COR-L47 (cell line): ENCODE measurements around the gene AKT2.

Source experiments
- DNase-seq: peaks from one replicate; lab custom pipeline; 2025; lab: John Stamatoyannopoulos, UW

Gene AKT2

DNA sequence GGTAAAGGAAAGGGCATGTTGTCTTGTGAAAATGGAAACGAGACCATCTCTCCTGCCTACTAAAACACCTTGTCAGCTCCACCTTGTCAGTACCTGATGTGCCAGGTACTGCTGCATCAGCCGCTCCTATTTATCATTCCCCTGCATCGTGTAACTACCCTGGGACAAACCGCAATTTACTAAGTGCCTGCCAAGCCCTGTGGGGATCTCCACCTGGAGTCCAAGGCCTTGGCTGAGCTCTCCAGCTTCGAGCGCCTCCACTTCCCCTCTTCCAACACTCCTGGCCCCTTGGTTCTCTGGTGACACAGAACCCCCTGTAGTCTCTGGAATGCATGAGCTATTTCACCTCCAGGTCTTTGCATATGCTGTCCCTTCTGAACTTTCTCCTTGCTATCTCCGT, 32.8 kb downstream of the AKT2 start:
- no peak for DNase-seq

DNA sequence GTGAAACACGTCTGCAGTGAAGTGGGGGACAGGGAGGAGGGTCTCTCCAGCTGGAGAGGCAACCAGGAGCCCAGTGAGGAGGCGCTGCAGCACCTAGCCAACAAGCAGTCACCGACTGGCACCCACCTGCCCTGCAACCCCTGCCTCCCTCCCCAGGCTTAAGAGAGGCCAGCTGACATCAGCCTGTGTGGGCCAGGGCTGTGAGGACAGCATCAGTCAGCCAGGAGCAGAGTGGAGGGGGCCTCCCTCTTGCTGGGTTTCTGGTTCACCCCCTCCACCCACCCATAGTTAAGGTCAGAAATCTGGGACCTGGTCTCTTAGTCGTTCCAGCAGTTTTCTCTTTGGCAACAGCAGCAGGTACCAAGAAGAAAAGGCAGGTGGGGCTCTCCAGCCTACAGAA, 33.2 kb downstream of the AKT2 start:
- DNase-seq: no peak

DNA sequence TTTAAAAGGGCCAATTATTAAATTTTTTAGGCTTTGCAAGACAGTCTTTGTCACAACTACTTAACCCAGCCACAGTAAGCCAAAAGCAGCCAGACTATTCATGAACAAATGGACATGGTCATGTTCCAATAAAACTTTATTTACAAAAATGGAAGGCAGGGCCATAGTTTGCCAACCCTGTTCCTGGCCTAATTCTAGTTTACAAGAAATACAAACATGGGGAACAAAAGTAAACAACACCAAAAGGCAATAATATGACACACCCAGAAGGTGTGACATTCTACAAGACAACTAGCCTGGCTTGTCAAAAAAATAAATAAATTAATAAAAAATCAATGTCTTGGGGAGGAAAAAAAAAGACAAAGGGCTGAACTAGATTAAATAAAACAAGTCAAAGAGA, 33.9 kb downstream of the AKT2 start:
- no peak for DNase-seq

DNA sequence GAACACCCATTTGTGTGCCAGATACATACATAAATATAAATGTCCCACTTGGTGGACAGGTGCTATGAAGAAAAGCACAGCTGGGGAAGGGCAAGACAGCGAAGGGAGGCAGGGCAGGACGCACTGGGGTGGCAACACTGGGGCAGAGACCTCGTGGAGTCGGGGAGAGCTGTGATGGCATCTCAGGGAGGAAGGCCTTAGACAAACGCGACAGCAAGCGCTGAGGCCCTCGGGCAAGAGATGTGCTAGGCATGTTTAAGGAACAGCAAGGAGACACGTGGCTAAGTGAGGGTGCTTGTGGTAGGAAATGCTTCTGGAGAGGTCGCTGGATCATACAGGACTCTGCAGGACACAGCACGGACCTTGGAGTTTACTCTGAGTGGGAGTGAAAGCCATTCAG, 35.4 kb downstream of the AKT2 start:
- DNase-seq: no peak

DNA sequence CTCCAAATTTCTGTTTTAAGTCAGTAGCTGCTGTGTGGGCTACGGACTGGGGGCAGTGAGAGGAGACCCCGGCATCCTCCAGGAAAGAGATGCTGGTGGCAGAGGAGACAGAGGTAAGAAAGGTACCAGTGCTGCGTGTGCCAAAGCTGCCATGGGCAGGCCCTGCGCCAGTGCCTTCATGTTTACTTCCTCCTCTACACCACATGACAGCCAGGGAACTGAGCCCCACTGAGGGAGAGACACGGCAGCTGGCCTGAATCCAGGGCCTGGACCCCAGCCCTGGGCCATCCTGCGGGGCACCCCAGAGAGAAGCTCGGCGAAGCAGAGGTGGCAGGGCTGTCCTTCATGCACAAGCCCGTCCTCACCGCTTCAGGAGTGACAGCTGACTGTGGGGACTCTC, 35.9 kb downstream of the AKT2 start:
- no peak for DNase-seq

DNA sequence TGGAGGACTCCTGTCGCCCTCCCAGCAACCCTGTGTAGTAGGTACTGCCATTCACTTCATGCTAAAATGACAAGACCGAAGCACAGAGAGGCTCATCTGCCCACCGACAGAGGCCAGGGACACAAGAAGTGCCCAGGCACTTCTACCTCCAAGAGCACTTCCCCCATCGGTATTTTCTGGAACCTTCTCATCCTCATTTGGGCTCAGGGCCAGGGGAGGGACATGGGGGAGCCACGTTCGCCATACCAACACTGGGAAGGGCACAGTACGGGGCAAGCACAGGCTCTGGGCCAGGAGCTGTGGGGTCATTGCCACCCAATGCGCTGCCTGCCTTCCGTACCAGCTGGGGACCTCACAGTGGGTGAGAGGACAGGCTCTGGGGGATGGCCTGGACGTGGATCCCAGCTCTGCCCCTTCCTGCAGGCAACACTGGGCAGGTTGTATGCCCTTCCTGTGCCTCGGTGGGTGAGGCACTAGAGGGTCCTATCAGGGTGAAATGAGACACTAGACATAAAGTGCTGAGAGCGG, 37.3 kb downstream of the AKT2 start:
- no peak for DNase-seq

DNA sequence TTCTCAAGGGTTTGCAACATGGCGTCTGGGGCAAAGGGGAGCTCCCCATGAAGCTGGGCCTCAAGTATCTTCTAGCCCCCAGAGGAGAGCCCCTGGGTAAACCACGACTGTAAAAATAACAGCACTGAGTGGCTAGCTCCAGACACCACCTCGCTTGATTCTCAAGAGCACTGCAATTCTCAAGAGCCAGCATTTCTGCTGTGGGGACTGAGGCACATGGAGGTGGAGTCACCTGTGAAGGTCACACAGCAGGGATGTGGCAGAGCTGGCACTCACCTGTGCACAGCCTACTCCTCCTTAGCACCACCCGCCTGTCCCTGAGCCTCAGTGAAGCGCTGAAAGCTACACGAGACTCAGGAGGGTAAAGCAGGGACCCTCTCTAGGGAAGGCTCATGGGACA, 38.0 kb downstream of the AKT2 start:
- DNase-seq: no peak

DNA sequence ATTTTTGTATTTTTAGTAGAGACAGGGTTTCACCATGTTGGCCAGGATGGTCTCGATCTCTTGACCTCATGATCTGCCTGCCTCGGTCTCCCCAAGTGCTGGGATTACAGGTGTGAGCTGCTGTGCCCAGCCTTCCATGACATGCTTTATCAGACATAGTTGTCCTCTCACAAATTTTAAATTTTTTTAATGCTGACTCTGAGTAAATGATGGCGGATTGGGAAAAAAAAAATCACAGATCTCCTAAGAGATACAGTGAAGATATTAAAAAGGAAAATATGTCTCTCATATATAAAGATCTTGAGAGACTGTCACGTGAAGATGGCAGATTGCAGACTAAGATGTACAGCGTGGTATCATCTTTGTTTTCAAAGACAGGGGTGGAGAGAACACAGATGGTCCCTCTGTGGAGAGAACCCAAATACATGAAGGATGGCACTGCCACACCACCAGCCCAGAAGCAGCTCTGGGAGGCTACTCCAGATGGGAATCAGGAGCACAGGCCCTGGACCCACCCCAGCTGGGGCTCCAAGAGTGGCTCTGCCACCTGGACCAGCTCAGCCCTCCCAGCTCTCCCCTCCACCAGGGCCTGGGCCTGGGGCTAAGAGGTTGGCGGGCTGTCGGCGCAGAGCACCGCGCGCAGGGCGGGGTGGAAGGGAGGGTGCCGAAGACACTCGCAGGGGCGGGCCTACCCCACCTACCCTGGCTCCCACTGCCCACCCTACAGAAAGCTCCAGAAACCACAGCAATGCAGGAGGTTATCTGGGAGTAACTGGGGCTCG, 38.7 kb downstream of the AKT2 start:
- no peak for DNase-seq

DNA sequence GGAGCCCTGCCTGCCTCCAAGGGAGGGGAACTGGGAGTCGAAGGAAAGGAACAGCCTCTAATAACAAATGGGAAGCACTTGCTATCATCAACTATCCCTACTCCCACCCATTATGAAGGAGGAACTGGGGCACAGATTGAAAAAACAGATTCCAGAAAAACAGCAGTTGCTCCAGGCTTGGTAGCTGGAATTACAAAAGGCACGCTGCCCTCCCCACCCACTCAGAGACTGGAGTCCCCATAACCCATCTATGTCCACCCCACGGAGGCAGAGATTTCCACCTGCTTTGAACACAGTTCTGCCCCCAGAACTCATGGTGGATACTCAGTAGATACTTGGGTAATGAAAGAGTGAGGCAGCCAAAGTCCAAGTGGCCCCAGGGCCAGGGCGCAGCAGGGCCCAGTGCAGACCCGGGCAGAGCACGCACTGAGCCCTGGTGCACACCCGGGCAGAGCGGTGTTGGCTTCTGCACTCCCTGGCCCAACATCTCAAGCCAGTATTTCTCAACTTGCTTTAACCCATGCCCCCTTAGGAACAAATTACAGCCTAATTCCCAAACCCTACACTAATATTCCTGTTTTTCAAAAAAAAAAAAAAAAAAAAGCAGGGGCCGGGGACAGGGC, 39.5 kb downstream of the AKT2 start:
- no peak for DNase-seq

DNA sequence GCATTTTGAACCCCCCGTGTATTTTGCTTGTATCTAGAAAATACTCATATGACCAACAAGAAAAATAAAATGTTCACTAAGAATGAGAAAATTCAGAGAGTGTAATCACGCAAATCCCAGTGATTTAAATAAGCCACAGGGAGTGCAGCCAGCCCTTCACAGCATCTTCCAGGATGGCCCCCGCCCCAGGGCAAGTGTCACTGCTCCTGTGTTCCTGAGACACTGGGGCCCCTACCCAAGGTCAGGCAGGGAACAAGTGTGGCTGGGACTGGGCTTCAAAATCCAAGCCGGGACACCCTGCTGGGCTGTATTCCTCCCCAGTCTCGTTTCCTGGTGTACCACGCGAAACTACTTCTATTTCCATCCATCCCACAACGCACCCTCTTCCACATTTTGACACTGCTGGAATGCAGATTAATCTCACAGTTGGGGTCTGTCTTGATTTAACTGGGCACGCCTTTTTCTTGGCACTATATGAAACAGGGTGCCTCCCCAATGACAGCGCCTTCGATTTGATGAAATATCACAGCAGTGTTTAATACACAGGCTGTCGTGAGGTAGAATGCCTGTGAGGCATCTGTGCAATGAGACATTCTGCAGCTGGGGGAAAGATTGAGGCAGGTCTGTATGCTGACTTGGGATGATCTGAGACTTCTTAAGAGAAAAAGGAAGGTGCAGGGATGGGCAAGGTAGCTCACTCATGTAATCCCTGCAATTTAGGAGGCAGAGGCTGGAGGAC, 40.4 kb downstream of the AKT2 start:
- no peak for DNase-seq

DNA sequence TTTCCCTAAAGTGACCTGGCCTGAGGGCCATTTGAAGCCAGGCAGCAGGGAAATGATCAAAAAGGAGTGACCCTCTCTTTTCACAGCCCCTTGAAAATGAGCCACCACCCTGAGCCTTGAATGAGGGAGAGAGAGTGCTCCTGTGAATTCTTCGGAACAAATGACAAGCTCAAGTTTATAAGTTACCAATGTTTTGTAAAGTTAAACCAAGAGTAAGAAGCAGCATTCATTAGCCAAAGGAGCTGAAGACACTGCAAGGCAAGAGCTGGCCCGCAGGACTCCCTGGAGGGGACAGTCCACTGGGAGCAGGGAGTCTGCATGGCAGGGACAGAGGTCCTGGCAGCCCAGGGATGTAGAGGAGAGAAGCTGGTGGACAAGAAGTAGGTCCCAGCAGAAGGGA, 42.0 kb downstream of the AKT2 start:
- DNase-seq: no peak

DNA sequence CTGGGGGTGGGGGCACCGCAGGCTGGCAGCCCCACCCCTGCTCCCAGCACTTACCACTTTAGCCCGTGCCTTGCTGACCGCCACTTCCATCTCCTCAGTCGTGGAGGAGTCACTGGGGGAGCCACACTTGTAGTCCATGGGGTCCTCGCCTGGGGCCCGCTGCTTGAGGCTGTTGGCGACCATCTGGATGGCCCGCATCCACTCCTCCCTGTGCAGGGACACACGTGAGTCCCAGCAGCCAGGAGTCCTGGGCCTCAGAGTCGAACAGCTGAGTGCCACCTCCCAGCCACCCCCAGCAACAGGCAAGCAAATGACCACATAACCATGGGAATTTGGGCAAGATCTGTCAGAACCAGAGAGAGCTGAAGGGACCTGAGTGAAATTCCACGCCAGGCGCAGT, 42.7 kb downstream of the AKT2 start:
- no peak for DNase-seq

DNA sequence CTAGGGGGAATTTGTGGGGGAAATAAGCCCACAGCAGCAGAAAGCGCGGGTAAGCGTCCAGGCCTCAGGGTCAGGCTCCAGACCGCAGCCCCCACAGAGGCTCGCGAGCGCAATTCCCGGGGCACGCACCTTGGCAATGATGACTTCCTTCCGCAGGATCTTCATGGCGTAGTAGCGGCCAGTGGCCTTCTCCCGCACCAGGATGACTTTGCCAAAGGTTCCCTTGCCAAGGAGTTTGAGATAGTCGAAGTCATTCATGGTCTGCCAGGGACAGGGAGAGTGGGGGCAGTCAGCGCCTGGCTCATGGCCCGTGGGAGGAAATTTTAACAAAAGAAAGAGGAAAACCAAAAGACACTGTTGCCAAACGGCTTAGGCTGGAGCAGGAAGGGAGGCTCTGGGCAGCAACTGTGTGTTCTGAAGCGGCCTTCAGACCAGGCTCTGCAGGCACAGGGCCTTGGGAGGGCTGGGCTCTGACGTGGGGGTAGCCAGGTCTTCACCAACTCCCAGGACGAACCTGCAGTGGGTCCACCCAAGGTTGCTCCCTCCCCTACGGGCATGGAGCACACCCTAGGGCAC, 43.2 kb downstream of the AKT2 start:
- no peak for DNase-seq

DNA sequence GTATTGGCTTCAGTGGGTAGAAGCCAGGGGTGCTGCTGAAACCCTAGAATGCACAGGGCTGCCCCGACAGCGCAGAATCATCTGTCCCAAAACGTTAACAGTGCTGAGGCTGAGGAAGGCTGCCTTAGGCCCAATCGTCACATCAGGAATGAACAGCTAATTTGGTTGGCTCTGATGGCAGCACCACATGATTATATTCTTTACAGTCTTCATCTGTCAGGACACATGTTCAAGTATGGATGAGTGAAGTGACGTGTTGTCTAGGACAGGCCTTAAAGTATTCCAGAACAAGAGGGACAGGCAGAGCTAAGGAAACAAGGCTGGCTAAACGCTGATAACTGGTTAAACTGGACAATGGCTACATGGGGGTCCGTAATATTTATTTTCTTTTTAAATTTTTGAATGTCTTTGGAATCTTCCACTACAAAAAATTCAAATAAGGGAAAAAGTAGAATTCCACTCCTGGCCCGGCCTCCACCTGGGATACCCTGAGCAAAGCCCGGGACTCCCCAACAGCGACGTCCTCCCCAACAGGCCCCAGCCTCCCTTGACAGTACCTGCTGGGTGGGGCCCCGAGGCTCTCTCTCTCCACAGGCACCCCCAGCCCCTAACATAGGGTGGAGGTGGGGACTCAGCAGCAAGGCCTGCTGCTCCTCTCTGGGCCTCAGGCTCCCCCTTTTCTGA, 43.9 kb downstream of the AKT2 start:
- no peak for DNase-seq

DNA sequence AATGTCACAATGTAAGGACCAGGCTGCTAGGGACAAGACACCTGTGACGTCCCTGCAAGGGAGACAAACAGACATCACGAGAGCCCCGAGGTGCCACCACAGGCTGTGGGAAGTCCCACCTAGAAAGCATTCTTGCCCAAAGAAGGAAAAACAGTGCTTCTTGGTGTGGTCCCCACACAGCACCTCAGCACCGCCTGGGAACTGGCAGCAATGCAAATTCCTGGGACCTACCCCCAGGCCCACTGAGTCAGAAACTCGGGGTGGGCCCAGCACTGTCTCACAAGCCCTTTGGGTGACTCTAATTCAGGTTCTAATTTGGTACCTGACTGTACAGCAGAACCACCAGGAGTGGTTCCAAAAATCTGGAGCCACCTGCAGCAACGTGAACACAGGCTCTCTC, 44.8 kb downstream of the AKT2 start:
- no peak for DNase-seq

DNA sequence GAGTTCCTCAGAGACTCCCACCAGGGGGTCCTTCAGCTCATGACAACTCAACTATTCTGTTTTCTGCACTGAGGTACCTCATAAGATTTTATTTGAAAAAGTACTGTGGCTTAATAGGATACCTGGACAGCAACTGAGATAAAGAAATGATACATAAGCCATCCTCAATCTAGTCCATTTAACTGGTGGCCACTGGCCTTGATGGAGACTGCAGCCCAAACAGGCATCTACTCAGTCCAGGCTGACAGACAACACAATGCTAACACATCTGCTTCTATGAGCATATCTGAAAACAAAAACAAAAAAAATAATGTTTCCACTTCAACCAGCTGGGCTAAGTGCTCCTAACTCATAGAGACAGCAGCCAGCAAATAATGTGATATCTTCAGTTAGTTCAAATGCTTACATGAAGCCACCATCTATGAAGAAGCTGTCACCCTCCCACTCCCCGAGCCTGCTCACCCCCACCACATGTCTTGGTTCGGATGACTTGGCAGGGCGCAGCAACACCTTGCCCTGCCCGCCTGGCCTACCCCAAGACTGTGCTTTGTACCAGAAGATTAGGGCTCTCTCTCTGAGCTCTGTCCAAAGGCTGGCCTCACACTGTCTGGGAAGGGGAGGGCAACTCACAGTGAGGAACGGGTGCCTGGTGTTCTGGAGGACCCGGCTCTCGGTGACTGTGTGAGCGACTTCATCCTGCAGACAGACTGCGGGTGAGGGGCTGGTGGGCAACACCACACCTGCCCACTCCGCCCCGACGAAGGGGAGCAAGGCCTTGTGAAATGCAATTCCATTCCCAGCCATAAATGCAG, 45.5 kb downstream of the AKT2 start:
- no peak for DNase-seq

DNA sequence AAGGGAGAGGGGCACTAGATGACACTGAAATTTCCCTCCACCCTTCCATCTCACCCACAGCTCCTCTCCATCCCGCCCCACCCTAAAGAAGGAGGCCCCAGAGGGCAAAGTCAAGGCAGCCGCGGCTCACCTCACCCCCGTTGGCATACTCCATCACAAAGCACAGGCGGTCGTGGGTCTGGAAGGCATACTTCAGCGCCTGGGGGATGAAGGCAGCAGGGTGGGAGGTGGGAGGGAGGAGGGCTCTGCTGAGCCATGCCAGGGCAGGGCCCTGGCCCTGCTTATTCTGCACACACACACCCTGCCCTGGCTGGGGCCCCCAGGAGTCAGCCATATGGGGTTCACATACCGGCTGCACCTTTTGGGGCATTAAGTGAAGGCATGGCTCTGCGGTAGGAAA, 46.4 kb downstream of the AKT2 start:
- DNase-seq: no peak

DNA sequence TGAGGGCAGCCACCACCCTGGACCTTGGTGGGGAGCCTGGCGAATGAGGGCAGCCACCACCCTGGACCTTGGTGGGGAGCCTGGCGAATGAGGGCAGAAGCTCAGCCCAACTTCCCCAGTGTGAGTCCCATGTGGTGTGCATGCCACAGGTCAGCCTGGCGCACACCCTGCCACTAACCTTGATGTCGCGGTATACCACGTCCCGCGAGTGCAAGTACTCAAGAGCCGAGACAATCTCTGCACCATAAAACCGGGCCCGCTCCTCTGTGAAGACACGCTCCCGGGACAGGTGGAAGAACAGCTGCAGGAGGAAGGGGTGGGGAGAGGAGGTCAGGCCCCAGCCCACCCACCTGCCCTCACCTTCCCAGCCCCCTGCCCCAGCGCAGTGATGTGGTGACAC, 47.4 kb downstream of the AKT2 start:
- DNase-seq: no peak

DNA sequence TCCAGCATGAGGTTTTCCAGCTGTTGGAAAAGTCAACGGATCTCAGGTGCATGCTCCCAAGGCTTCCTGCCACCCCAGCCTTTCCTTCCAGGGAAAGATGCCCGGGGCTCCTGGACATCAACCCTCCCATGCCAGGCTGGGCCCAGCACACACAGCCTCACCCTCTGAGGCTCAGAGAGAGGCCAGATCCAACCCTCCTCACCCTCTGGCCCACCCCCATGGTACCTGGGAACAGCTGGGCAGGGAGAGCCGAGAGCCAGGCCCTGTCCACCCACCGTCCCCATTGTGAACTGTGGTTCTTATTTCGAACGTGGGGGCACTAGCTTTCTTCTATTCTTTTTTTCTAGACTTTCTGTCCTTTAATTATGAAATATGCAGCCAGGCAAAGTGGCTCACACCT, 48.8 kb downstream of the AKT2 start:
- no peak for DNase-seq

DNA sequence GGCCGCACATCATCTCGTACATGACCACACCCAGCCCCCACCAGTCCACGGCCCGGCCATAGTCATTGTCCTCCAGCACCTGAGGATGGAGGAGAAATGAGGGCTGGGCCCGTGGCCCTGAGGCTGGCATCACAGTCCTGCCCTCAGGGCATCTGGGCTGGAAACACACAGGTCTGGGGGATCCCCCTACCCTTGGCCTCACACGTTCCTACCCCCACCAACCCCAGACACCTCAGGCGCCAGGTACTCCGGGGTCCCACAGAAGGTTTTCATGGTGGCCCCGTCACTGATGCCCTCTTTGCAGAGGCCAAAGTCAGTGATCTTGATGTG, 49.2 kb downstream of the AKT2 start:
- DNase-seq: no peak

DNA sequence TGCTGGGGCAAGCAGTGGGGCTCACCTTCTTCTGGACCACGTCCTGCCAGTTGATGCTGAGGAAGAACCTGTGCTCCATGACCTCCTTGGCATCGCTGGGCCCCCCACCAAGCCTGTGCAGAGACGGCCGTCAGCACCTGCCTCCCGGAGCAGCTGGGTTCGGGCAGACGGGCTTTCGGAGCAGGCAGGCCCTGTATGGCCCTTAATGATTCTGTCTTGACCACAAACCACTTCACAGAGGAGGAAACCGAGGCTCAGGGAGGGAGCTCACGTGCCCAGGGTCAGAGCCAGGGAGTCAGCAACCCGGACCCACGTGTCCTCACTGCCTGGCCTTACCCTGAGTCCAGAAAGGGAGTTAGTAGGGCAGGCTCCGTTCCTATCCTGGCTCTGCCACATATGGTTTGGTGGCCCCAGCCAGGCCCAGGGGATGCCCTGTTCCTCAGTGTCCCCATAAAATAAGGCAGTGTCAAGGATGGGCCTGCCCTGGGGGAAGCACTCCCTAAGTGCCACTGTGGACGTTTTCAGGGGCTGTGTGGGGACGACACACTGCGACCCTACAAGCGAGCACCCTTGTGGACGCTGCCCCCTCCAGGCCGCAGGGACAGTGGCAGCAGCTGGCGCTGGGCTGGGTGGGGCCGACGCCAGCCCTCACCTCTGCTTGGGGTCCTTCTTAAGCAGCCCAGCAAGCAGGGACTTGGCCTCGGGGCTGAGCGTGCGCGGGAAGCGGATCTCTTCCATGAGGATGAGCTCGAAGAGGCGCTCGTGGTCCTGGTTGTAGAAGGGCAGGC, 49.7 kb downstream of the AKT2 start:
- no peak for DNase-seq
